NK-92 treated with Interleukin-12 subunit alpha and Interleukin-12 subunit beta, amount 100 ng/mL, for 24 hours (cell line): ENCODE measurements around the gene GRIK4.

Experiments used
- DNase-seq: peaks from one replicate; lab custom pipeline; 2025; lab: John Stamatoyannopoulos, UW

The GRIK4 gene

GRCh38 chr11:120668537-120668936 lies 157.0 kb downstream of the GRIK4 start:
- DNase-seq = no peak

GRCh38 chr11:120674542-120674941 lies 163.0 kb downstream of the GRIK4 start:
- no peak for DNase-seq

GRCh38 chr11:120675171-120675570 lies 163.6 kb downstream of the GRIK4 start:
- DNase-seq = no peak

- DNase-seq = no peak
These were observed 165.4 kb downstream of the GRIK4 start for GRCh38 chr11:120676991-120677390.

- DNase-seq = no peak
These were observed 168.8 kb downstream of the GRIK4 start for GRCh38 chr11:120680322-120680721.

- DNase-seq = no peak
These were observed 170.1 kb downstream of the GRIK4 start for GRCh38 chr11:120681434-120682331.

- DNase-seq = no peak
These were observed 170.7 kb downstream of the GRIK4 start for GRCh38 chr11:120682332-120682649.

GRCh38 chr11:120682866-120683265 lies 171.3 kb downstream of the GRIK4 start:
- DNase-seq = no peak

- DNase-seq = no peak
These were observed 175.0 kb downstream of the GRIK4 start for GRCh38 chr11:120686516-120686915.

GRCh38 chr11:120688163-120688562 lies 176.6 kb downstream of the GRIK4 start:
- DNase-seq = peak; percentile 16

GRCh38 chr11:120689596-120690275 lies 178.2 kb downstream of the GRIK4 start:
- no peak for DNase-seq

- no peak for DNase-seq
These were observed 178.9 kb downstream of the GRIK4 start for GRCh38 chr11:120690406-120690805.

- no peak for DNase-seq
These were observed 183.2 kb downstream of the GRIK4 start for GRCh38 chr11:120694726-120695125.

GRCh38 chr11:120695426-120695825 lies 183.9 kb downstream of the GRIK4 start:
- no peak for DNase-seq

GRCh38 chr11:120695939-120696338 lies 184.4 kb downstream of the GRIK4 start:
- DNase-seq = no peak

GRCh38 chr11:120696597-120697218 lies 185.2 kb downstream of the GRIK4 start:
- no peak for DNase-seq

- DNase-seq = no peak
These were observed 187.4 kb downstream of the GRIK4 start for GRCh38 chr11:120698918-120699317.

GRCh38 chr11:120702656-120703055 lies 191.1 kb downstream of the GRIK4 start:
- DNase-seq = no peak

GRCh38 chr11:120703358-120704152 lies 192.0 kb downstream of the GRIK4 start:
- no peak for DNase-seq

- DNase-seq = no peak
These were observed 192.8 kb downstream of the GRIK4 start for GRCh38 chr11:120704256-120704750.

GRCh38 chr11:120706257-120706656 lies 194.7 kb downstream of the GRIK4 start:
- DNase-seq = no peak

GRCh38 chr11:120707098-120707497 lies 195.6 kb downstream of the GRIK4 start:
- no peak for DNase-seq
